Mesenchymal stem cell (in vitro differentiated cells and primary cell): ENCODE data around the gene WDR4.
"Not testable (repeated sequence)": the region's sequence is repeated elsewhere in the genome, so short reads cannot be mapped to it uniquely, and the experiment has no call there.

Experiments
- DNase-seq: peaks from one replicate; pipeline ENCODE4 v3.0.0-alpha.2; 2013
- H2AFZ ChIP-seq: one replicate; pipeline ENCODE4 v1.6.1; 2013; ENCODE audit warnings: low read depth, mild to moderate bottlenecking, control low read depth, inconsistent platforms, low read length, moderate library complexity
- H2AK5ac ChIP-seq: 2 replicates; pipeline ENCODE4 v1.6.1; 2013; ENCODE audit warnings: low read length, moderate library complexity, mild to moderate bottlenecking, inconsistent platforms; ENCODE audit not compliant: severe bottlenecking
- H2BK120ac ChIP-seq: one replicate; pipeline ENCODE4 v1.6.1; 2013; ENCODE audit warnings: low read depth, mild to moderate bottlenecking, inconsistent platforms, low read length, moderate library complexity
- H2BK12ac ChIP-seq, 2 experiments: one replicate each; pipeline ENCODE4 v1.6.1; 2013; ENCODE audit warnings: inconsistent platforms in 2 of 2, low read length in 2 of 2, mild to moderate bottlenecking in 2 of 2, moderate library complexity in 2 of 2, control low read depth in 1 of 2
- H2BK15ac ChIP-seq: one replicate; pipeline ENCODE4 v1.6.1; 2013; ENCODE audit warnings: mild to moderate bottlenecking, low read depth, inconsistent platforms; ENCODE audit not compliant: poor library complexity, severe bottlenecking
- H2BK5ac ChIP-seq: 2 replicates; pipeline ENCODE4 v1.6.1; 2013; ENCODE audit warnings: low read depth, mild to moderate bottlenecking, low read length, control low read depth, inconsistent platforms; ENCODE audit not compliant: poor library complexity, severe bottlenecking
- H3K14ac ChIP-seq, 2 experiments: one replicate each; pipeline ENCODE4 v1.6.1; 2013; ENCODE audit warnings: inconsistent platforms in 2 of 2, low read length in 2 of 2, control low read depth in 1 of 2, mild to moderate bottlenecking in 1 of 2, moderate library complexity in 1 of 2
- H3K18ac ChIP-seq, 2 experiments: one replicate each; pipeline ENCODE4 v1.6.1; 2013; ENCODE audit warnings: inconsistent platforms in 2 of 2, low read length in 2 of 2, control low read depth in 1 of 2, low read depth in 1 of 2, mild to moderate bottlenecking in 1 of 2
- H3K23ac ChIP-seq, 2 experiments: one replicate each; pipeline ENCODE4 v1.6.1; 2013; ENCODE audit warnings: inconsistent platforms in 2 of 2, low read length in 2 of 2, mild to moderate bottlenecking in 2 of 2, moderate library complexity in 2 of 2, control low read depth in 1 of 2
- H3K27ac ChIP-seq: 2 replicates; pipeline ENCODE4 v1.5.1; 2013; ENCODE audit warnings: mild to moderate bottlenecking, moderate library complexity, low read length, control low read depth, inconsistent platforms; ENCODE audit not compliant: poor library complexity, severe bottlenecking
- H3K27me3 ChIP-seq, 2 experiments: 2 replicates each; pipeline versions ENCODE4 v1.6.1 to v1.7.0; 2013; ENCODE audit warnings: low read length in 2 of 2, mild to moderate bottlenecking in 2 of 2, moderate library complexity in 2 of 2, control low read depth in 1 of 2, inconsistent platforms in 1 of 2; ENCODE audit not compliant: control insufficient read depth in 1 of 2, insufficient read depth in 1 of 2
- H3K36me3 ChIP-seq, 2 experiments: 2 replicates each; pipeline versions ENCODE4 v1.6.1 to v1.7.0; 2013; ENCODE audit warnings: low read length in 2 of 2, control low read depth in 1 of 2, inconsistent platforms in 1 of 2, low read depth in 1 of 2, mild to moderate bottlenecking in 1 of 2; ENCODE audit not compliant: insufficient read depth in 2 of 2, control insufficient read depth in 1 of 2
- H3K4ac ChIP-seq, 2 experiments: one replicate each; pipeline ENCODE4 v1.6.1; 2013; ENCODE audit warnings: inconsistent platforms in 2 of 2, low read length in 2 of 2, mild to moderate bottlenecking in 2 of 2, moderate library complexity in 2 of 2, control low read depth in 1 of 2, low read depth in 1 of 2
- H3K4me1 ChIP-seq: 2 replicates; pipeline ENCODE4 v1.6.1; 2013; ENCODE audit warnings: low read depth, low read length, control low read depth; ENCODE audit not compliant: control insufficient read depth, insufficient read depth
- H3K4me2 ChIP-seq: 2 replicates; pipeline ENCODE4 v1.6.1; 2013; ENCODE audit warnings: low read length, mild to moderate bottlenecking, inconsistent platforms; ENCODE audit not compliant: poor library complexity, severe bottlenecking
- H3K4me3 ChIP-seq, 2 experiments: 2 replicates each; pipeline versions ENCODE4 v1.5.1 to v1.7.0; 2013; ENCODE audit warnings: low read length in 2 of 2, mild to moderate bottlenecking in 2 of 2, control low read depth in 1 of 2, low read depth in 1 of 2; ENCODE audit not compliant: insufficient read depth in 1 of 2
- H3K79me1 ChIP-seq: replicated peaks from 2 replicates; pipeline ENCODE4 v1.6.1; 2013; ENCODE audit warnings: mild to moderate bottlenecking, control low read depth, low read length, inconsistent platforms; ENCODE audit not compliant: poor library complexity, severe bottlenecking
- H3K9ac ChIP-seq: 2 replicates; pipeline ENCODE4 v1.7.0; 2013; ENCODE audit warnings: mild to moderate bottlenecking, low read length, moderate library complexity
- H3K9me3 ChIP-seq: 2 replicates; pipeline ENCODE4 v1.7.0; 2013; ENCODE audit warnings: mild to moderate bottlenecking, low read length; ENCODE audit not compliant: control insufficient read depth
- H4K8ac ChIP-seq: one replicate; pipeline ENCODE4 v1.6.1; 2013; ENCODE audit warnings: inconsistent platforms, mild to moderate bottlenecking, low read length, moderate library complexity
- H4K91ac ChIP-seq: one replicate; pipeline ENCODE4 v1.6.1; 2013; ENCODE audit warnings: mild to moderate bottlenecking, low read length, inconsistent platforms
- WGBS: methylation state at CpG from one replicate; pipeline ENCODE4 v1.1.7; 2013; ENCODE audit warnings: mixed read lengths; 5-methylcytosine and 5-hydroxymethylcytosine counted together

Gene WDR4

DNA sequence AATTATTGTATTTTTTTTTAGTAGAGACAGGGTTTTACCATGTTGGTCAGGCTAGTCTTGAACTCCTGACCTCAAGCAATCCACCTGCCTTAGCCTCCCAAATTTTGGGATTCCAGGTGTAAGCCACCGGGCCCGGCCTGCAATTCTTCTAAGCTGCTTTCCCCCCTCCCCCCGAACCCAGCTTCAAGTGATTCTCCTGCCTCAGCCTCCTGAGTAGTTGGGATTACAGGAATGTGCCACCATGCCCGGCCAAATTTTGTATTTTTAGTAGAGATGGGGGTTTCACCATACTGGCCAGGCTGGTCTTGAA, 47.1 kb downstream of the WDR4 start:
- H3K4me1 ChIP-seq, H3K4me3 ChIP-seq: not testable (repeated sequence)

DNA sequence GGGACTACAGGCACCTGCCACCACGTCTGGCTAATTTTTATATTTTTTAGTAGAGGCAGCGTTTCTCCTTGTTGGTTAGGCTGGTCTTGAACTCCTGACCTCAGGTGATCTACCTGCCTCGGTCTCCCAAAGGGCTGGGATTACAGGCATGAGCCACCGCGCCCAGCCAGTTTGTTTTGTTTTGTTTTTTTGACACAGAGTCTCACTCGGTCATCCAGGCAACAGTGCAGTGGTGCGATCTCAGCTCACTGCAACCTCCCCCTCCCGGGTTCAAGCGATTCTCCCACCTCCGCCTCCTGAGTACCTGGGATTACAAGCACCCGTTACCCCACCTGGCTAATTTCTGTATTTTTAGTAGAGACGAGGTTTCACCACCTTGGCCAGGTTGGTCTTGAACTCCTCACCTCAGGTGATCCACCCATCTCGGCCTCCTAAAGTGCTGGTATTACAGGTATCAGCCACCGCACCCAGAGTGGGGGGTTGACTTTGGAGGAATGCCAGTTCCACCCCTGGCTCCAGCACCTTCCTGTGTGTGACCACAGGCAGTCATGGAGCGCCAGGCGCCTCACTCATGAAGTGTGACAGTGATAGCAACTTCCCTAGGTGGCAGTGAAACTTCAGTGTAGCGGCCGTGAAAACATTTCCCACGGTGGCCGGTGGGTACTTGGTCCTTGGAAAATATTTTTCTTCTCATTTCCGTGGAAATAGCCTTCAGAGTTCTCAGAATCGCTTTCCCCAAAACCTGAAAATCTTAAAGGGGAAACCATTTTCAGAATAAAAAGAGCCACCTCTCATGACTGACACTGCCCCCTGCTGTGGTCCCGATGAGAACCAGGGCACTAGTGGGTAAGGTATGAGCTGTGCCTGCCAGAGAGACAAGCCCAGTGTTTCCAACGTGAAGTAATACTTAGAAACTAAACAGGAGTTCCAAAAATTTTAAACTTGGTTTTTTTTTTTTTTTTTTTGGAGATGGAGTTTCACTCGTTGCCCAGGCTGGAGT, 48.6 kb downstream of the WDR4 start:
- WGBS = 89% methylated on average over 24 of the region's 25 CpGs
- H4K8ac ChIP-seq = no peak overlapping the region
- H4K91ac ChIP-seq = no peak overlapping the region

More for the DNA sequence above, 47.1 kb downstream of the WDR4 start:
- 77% methylated on average over 3 of the region's 4 CpGs for WGBS
- not testable (repeated sequence) for H2BK5ac ChIP-seq, H3K4me2 ChIP-seq, H3K9ac ChIP-seq, H4K8ac ChIP-seq, H3K18ac ChIP-seq, H3K4ac ChIP-seq, H3K14ac ChIP-seq, H2BK12ac ChIP-seq, H2AFZ ChIP-seq, H2BK15ac ChIP-seq, H2AK5ac ChIP-seq, H3K79me1 ChIP-seq, H3K27ac ChIP-seq, H2BK120ac ChIP-seq, H3K23ac ChIP-seq, H4K91ac ChIP-seq, H3K36me3 ChIP-seq, DNase-seq, H3K9me3 ChIP-seq
- peaks cover 11 to 30% of the 10 kb centered on the region in 2 experiments for H3K27me3 ChIP-seq

DNA sequence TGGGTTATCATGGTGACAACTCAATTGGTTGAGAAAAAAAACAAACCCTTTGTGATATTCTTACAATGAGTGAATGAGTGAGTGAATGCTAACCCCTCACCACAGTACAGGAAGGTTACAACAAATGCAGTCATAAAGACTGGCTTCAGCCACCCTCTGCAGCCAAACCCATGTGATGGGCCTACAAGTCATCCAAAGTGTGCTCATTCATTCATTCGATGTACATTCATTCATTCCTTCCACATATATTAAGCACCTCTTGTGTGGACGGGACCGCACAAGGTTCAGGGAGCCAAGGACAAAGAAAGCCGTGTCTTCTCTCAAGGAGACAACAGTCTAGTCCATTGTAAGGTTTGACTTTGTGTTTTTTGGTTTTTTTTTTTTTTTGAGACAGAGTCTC, 49.4 kb downstream of the WDR4 start:
- H3K36me3 ChIP-seq = no peaks in the 10 kb centered on the region
- DNase-seq = no peak
- H2BK5ac ChIP-seq = no peak overlapping the region
- H3K14ac ChIP-seq = no peak overlapping the region
- H3K4me1 ChIP-seq = no peaks in the 10 kb centered on the region
- H3K4me2 ChIP-seq = no peak overlapping the region
- H2BK15ac ChIP-seq = no peak overlapping the region
- peaks cover 11 to 38% of the 10 kb centered on the region in 2 experiments for H3K27me3 ChIP-seq
- H3K27ac ChIP-seq = no peak overlapping the region
- WGBS = 72% methylated on average over 4 of the region's 4 CpGs
- no peaks in the 10 kb centered on the region for H3K79me1 ChIP-seq
- H3K18ac ChIP-seq = no peak overlapping the region
- H2AFZ ChIP-seq = no peak overlapping the region
- no peak overlapping the region for H4K8ac ChIP-seq
- no peak overlapping the region for H2BK12ac ChIP-seq
- H3K9me3 ChIP-seq = peaks cover 3% of the 10 kb centered on the region
- H2AK5ac ChIP-seq = no peak overlapping the region
- no peak overlapping the region for H3K23ac ChIP-seq
- no peak overlapping the region for H3K4ac ChIP-seq
- no peak overlapping the region for H2BK120ac ChIP-seq
- no peak overlapping the region for H3K9ac ChIP-seq
- H4K91ac ChIP-seq = no peak overlapping the region
- H3K4me3 ChIP-seq = no peak overlapping the region

More for the DNA sequence above, 48.6 kb downstream of the WDR4 start:
- H3K4me2 ChIP-seq = no peak overlapping the region
- no peak overlapping the region for H2BK120ac ChIP-seq
- H3K9me3 ChIP-seq = peaks cover 3% of the 10 kb centered on the region
- no peak overlapping the region for H2AK5ac ChIP-seq
- H3K27ac ChIP-seq = no peak overlapping the region
- no peak overlapping the region for H2BK15ac ChIP-seq
- no peak overlapping the region for H2AFZ ChIP-seq
- no peak overlapping the region for H2BK12ac ChIP-seq
- no peaks in the 10 kb centered on the region for H3K4me1 ChIP-seq
- H3K23ac ChIP-seq = no peak overlapping the region
- no peak overlapping the region for H3K4me3 ChIP-seq
- H3K18ac ChIP-seq = no peak overlapping the region
- H3K79me1 ChIP-seq = no peaks in the 10 kb centered on the region
- peaks cover 0 to 3% of the 10 kb centered on the region in 2 experiments for H3K36me3 ChIP-seq
- no peak overlapping the region for H3K14ac ChIP-seq
- no peak for DNase-seq
- no peak overlapping the region for H3K4ac ChIP-seq
- H3K27me3 ChIP-seq = peaks cover 11 to 34% of the 10 kb centered on the region in 2 experiments
- H3K9ac ChIP-seq = no peak overlapping the region
- no peak overlapping the region for H2BK5ac ChIP-seq

DNA sequence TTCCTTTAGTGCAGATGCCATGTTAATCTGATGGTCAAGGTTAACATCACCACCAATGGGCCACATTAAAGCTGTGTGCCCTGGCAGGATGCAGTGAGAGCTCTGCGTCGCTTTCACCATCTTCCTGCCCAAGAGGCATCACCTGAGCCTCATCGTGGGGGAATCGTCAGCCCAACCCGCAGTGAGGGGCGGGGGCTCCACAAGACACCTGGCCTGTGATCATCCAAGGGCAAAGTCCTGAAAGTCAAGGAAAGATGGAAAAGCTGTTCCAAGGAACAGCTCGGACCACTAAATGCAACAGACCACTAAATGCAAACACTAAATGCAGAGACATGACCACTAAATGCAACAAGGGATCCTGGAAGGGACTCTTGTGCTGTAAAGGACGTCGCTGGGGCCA, 49.9 kb downstream of the WDR4 start:
- no peak overlapping the region for H2BK120ac ChIP-seq
- WGBS = 81% methylated on average over 9 of the region's 9 CpGs
- H3K4me3 ChIP-seq = no peak overlapping the region
- H3K4me2 ChIP-seq = no peak overlapping the region
- no peaks in the 10 kb centered on the region for H3K4me1 ChIP-seq
- H2BK5ac ChIP-seq = no peak overlapping the region
- H4K8ac ChIP-seq = no peak overlapping the region
- no peak overlapping the region for H2BK15ac ChIP-seq
- peaks cover 11 to 38% of the 10 kb centered on the region in 2 experiments for H3K27me3 ChIP-seq
- no peaks in the 10 kb centered on the region for H3K79me1 ChIP-seq
- no peak overlapping the region for H3K27ac ChIP-seq
- no peak overlapping the region for H3K4ac ChIP-seq
- H3K9me3 ChIP-seq = peaks cover 3% of the 10 kb centered on the region
- H3K36me3 ChIP-seq = no peaks in the 10 kb centered on the region
- H2AK5ac ChIP-seq = no peak overlapping the region
- no peak overlapping the region for H3K18ac ChIP-seq
- DNase-seq = no peak
- H3K23ac ChIP-seq = no peak overlapping the region
- no peak overlapping the region for H4K91ac ChIP-seq
- H3K9ac ChIP-seq = no peak overlapping the region
- H3K14ac ChIP-seq = no peak overlapping the region
- no peak overlapping the region for H2BK12ac ChIP-seq
- no peak overlapping the region for H2AFZ ChIP-seq
